ENCODE data around the gene SIM2.

Gene SIM2

GRCh38 chr21:36699546-36700294 lies 805 bp downstream of the SIM2 start:
- in situ Hi-C loops (cut with HindIII; ENCODE audit: low sequenced_read_pairs): no loop called here
- no peak for TF ChIP-seq CTCF (IDR thresholded peaks at IDR 0.05; ENCODE audit: low read depth, low read length)
- DNase-seq (ENCODE audit: low read depth, low spot score): no peak
- no peak overlapping the region for H3K4me3 ChIP-seq (ENCODE audit: low read depth, low read length)

GRCh38 chr21:36700295-36700970 lies 1.5 kb downstream of the SIM2 start:
- no peak for DNase-seq (ENCODE audit: low read depth, low spot score)
- peak overlapping the region; percentile 2 for H3K4me3 ChIP-seq (ENCODE audit: low read depth, low read length)
- TF ChIP-seq CTCF (IDR thresholded peaks at IDR 0.05; ENCODE audit: low read depth, low read length): no peak
- in situ Hi-C loops (cut with HindIII; ENCODE audit: low sequenced_read_pairs): no loop called here

- in situ Hi-C loops (cut with HindIII; ENCODE audit: low sequenced_read_pairs): no loop called here
- no peak for DNase-seq (ENCODE audit: low read depth, low spot score)
- TF ChIP-seq CTCF (IDR thresholded peaks at IDR 0.05; ENCODE audit: low read depth, low read length): no peak
- no peak overlapping the region for H3K4me3 ChIP-seq (ENCODE audit: low read depth, low read length)
Measured at GRCh38 chr21:36700971-36701755, 2.2 kb downstream of the SIM2 start.

GRCh38 chr21:36701756-36702621 lies 3.1 kb downstream of the SIM2 start:
- no peak for TF ChIP-seq CTCF (IDR thresholded peaks at IDR 0.05; ENCODE audit: low read depth, low read length)
- H3K4me3 ChIP-seq (ENCODE audit: low read depth, low read length): no peak overlapping the region
- DNase-seq (ENCODE audit: low read depth, low spot score): no peak
- in situ Hi-C loops (cut with HindIII; ENCODE audit: low sequenced_read_pairs): no loop called here

GRCh38 chr21:36702622-36702968 lies 3.7 kb downstream of the SIM2 start:
- no peak overlapping the region for H3K4me3 ChIP-seq (ENCODE audit: low read depth, low read length)
- no peak for TF ChIP-seq CTCF (IDR thresholded peaks at IDR 0.05; ENCODE audit: low read depth, low read length)
- in situ Hi-C loops (cut with HindIII; ENCODE audit: low sequenced_read_pairs): no loop called here
- no peak for DNase-seq (ENCODE audit: low read depth, low spot score)

GRCh38 chr21:36703123-36703522 lies 4.2 kb downstream of the SIM2 start:
- no peak for DNase-seq (ENCODE audit: low read depth, low spot score)
- H3K4me3 ChIP-seq (ENCODE audit: low read depth, low read length): no peak overlapping the region
- in situ Hi-C loops (cut with HindIII; ENCODE audit: low sequenced_read_pairs): no loop called here
- TF ChIP-seq CTCF (IDR thresholded peaks at IDR 0.05; ENCODE audit: low read depth, low read length): no peak
